GM06990 (cell line): ENCODE results near the gene CRAT.

Experiments used
- DNase-seq: peaks from one replicate; pipeline ENCODE4 v3.0.0-alpha.2; 2011; ENCODE audit not compliant: insufficient read length; ENCODE audit errors: extremely low read depth
- H3K27me3 ChIP-seq: replicated peaks from 2 replicates; pipeline ENCODE4 v1.6.0; 2011; ENCODE audit warnings: low read length; ENCODE audit not compliant: control insufficient read depth, insufficient read depth
- H3K36me3 ChIP-seq: 2 replicates; pipeline ENCODE4 v1.5.1; 2011; ENCODE audit warnings: low read length; ENCODE audit not compliant: control insufficient read depth, insufficient read depth
- H3K4me3 ChIP-seq: replicated peaks from 2 replicates; pipeline ENCODE4 v1.5.1; 2011; ENCODE audit warnings: low read depth, mild to moderate bottlenecking, control low read depth, low read length
- CTCF ChIP-seq: IDR thresholded peaks from 2 replicates; pipeline ENCODE4 v1.5.1; 2011; ENCODE audit warnings: low read length, control low read depth, mild to moderate bottlenecking, inconsistent platforms; ENCODE audit not compliant: insufficient read depth, poor library complexity, severe bottlenecking

The CRAT gene

GRCh38 chr9:129064499-129064908 lies 46.1 kb downstream of the CRAT start:
- no peak for TF ChIP-seq CTCF
- Histone ChIP-seq H3K4me3 (no peak overlapping the region), H3K27me3 (no peaks in the 10 kb centered on the region), H3K36me3 (peaks cover 27% of the 10 kb centered on the region)
- no peak for DNase-seq

GRCh38 chr9:129063061-129063460 lies 47.5 kb downstream of the CRAT start:
- Histone ChIP-seq H3K36me3 (peaks cover 28% of the 10 kb centered on the region), H3K4me3 (no peak overlapping the region), H3K27me3 (no peaks in the 10 kb centered on the region)
- no peak for TF ChIP-seq CTCF
- no peak for DNase-seq

- TF ChIP-seq CTCF = no peak
- Histone ChIP-seq H3K4me3 (no peak overlapping the region), H3K27me3 (no peaks in the 10 kb centered on the region), H3K36me3 (peaks cover 21% of the 10 kb centered on the region)
- DNase-seq = no peak
Measured at GRCh38 chr9:129060991-129061390, 49.6 kb downstream of the CRAT start.

GRCh38 chr9:129059796-129060785 lies 50.5 kb downstream of the CRAT start:
- peaks cover 19% of the 10 kb centered on the region for H3K36me3 ChIP-seq
- DNase-seq = no peak
- no peaks in the 10 kb centered on the region for H3K27me3 ChIP-seq
- H3K4me3 ChIP-seq = no peak overlapping the region
- no peak for TF ChIP-seq CTCF

- no peak for DNase-seq
- Histone ChIP-seq H3K27me3 (no peaks in the 10 kb centered on the region), H3K36me3 (peaks cover 18% of the 10 kb centered on the region), H3K4me3 (no peak overlapping the region)
- TF ChIP-seq CTCF = no peak
Measured at GRCh38 chr9:129058965-129059795, 51.4 kb downstream of the CRAT start.
